GM18907 (cell line): ENCODE measurements around the gene COL25A1.
"Not testable (repeated sequence)": the region's sequence is repeated elsewhere in the genome, so short reads cannot be mapped to it uniquely, and the experiment has no call there.

Experiments
- ATAC-seq: cut with Tn5 transposase; IDR thresholded peaks from one replicate; pipeline ENCODE4 v1.9.1; 2021; ENCODE audit warnings: mild to moderate bottlenecking, moderate library complexity; ENCODE audit not compliant: unreplicated experiment

The COL25A1 gene

GRCh38 chr4:108972613-108973283 lies 329.7 kb downstream of the COL25A1 start:
- ATAC-seq: peak; percentile 76

- ATAC-seq: no peak
These were observed 331.0 kb downstream of the COL25A1 start for GRCh38 chr4:108971473-108971872.

DNA sequence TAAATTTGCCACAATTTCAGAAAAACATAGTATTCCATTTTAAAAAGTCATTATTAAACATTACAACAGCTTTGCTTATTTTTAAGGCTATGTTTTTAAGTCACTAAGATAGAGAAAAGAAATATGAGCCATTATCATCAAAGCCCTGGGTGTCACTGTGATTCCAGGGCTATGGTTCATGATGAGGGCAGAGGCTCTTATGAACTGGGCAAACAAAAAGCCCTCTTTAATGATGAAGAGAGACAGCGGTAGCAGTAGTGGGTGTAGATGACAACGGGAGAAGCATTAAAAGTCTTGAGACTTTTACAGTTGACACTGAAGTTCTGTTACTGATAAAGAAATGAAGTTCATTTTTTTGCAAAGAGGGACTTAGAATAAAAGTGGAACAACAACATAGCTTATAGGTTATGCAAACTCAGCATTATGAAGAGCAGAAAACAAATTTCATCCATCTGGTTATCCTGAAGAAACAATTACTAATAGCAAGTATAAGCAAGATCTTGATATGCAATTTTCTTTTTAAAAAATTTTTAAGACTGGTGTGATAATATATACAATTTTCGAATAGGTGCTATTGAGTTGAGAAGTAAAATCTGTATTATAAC lies 336.9 kb downstream of the COL25A1 start:
- ATAC-seq: no peak

GRCh38 chr4:108965016-108965415 lies 337.4 kb downstream of the COL25A1 start:
- ATAC-seq: no peak

GRCh38 chr4:108963910-108964309 lies 338.5 kb downstream of the COL25A1 start:
- ATAC-seq: no peak

DNA sequence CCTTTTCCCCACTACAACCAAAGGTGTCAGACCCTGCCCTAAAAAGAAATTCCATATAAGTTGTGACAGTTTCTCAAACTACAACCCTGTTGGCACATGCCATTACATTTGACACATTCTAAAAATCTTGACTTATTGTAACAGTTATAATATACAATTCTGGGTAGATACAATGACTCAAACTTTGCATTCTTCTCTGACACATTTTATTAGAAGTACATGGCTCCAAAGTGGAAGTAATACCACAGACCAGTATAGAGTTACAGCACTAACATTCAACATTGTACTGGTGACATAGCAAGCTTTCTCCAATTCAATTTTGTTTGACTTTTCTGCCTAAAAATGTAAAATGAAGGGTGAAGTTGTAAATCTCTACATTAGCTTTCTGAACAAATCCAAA lies 343.0 kb downstream of the COL25A1 start:
- no peak for ATAC-seq

DNA sequence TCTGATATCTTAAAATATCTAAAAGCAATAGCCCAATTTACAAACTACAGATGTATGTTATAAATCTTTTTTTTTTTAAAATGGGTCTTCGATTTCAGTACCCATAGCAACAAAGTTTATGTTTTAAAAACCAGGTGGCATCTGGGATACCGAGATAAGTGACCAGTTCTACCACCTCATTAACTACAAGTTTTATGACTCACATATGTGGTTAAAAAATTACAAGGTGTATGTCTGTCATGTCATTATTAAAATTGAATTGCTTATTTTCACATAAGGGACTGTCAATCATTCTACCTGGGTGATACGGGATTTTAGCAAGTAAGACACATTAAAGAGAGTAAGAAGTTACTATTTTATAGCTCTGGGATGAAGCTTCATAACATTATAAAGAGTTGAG lies 347.6 kb downstream of the COL25A1 start:
- no peak for ATAC-seq

DNA sequence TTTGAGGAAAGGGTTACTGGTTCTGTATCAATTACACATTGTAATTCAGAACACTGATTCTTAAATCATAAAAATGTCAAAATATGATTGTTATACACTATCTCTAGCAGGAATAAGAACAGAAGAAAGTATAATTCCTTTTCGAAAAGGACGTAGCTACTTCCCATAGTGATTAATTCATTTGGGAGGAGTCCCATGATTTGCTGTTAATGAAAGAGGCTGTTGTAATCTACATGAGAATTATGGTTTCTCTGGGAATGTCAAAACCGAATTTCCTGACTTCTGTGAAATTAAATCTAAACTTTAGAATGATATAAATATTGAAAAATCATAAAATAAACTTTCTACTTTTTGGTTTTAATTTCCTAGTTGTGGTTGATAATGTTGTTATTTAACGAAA lies 348.5 kb downstream of the COL25A1 start:
- ATAC-seq: no peak

- ATAC-seq: no peak
These were observed 352.1 kb downstream of the COL25A1 start for GRCh38 chr4:108950158-108950915.

DNA sequence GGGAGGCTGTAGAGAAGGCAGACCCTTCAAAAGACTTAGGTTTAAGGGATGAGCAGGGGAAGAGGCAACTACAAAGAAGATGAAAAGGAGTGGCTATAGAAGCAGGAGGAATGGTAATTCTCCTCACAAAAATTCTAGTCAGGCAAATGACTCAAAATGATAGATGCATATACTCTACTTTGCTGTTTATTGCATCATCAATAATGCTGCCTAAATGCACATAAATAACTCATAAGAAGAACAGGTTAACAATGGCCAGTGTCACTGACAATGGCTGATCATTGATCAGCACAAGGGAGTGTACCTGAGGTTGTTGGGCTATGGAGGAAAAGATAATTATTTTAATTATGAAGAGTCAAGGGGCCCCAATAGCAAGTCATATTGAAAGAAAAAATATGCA lies 354.9 kb downstream of the COL25A1 start:
- ATAC-seq: no peak

- no peak for ATAC-seq
These were observed 356.2 kb downstream of the COL25A1 start for GRCh38 chr4:108946237-108946636.

- ATAC-seq: no peak
These were observed 358.4 kb downstream of the COL25A1 start for GRCh38 chr4:108943976-108944591.

DNA sequence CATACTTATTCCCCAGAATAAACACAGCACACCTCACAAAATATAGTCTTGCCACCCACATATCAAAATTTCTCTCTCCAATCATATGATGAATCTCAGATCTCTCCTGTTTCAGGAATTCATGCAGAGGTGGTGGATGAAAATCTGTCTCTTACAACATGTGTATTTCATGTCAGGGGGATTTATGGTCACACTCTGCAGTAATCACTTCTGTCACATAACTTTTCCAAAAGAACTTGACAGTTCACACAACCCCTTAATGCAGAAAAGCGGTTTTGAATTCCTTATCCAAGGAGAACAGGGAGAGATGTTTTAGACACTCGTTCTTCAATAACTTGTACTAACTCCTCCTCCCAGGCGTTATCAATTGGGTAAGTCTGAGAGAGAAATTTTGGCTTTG lies 359.1 kb downstream of the COL25A1 start:
- ATAC-seq: no peak

- no peak for ATAC-seq
These were observed 360.5 kb downstream of the COL25A1 start for GRCh38 chr4:108941904-108942430.

DNA sequence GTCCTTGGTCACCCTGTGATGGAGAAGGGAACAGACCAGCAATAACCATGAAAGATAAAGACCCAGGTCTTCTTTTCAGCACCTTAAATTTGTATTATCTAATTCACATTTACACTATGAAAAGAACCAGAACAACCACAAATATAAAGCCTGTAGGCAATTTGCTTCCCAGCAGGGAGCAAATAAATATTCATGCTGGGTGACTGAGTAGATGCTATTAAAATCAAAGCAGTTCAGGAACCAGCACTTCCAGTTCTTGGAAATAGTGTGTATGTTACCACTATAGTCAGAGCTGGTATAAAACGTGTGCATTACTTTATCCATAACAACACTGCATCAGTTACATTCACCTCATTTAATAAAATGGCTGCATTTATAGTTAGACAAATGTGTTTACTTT lies 361.8 kb downstream of the COL25A1 start:
- no peak for ATAC-seq

DNA sequence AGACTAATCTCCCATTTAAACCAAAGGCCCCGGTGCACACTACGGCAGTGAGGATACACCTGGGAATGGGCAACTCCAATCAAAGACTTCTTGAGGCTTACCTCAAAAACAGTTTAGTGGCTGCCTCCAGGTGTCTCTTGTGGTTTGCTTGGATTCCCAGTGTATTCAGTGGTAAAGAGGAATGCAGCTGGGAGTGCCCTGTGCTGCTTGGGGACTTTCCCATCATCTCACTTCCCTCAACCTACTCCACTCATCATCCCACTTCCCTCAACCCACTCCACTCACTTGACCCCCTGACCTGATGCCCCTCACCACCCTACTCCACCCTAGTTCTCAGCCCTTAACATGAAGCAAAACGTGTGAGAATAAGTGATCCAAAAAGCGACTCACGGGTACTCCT lies 362.3 kb downstream of the COL25A1 start:
- ATAC-seq: no peak

DNA sequence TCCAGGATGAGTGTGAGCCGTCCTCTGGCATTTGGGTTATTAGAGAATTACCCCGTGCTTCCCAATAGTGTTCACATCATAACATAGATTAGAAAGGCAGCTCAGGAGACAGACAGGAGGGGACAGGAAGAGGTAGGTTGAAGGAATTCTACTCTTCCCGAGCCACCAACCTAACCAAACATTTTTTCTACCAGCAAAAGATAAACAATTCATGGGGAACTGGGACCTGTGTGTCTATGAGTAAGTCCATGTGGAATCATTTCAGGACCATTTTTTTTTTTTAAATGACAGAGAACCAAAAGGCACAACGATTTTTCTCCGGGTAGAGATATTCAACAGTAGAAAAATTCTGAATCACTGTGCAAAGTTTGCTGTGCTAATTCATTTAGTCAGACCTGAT lies 365.4 kb downstream of the COL25A1 start:
- no peak for ATAC-seq

DNA sequence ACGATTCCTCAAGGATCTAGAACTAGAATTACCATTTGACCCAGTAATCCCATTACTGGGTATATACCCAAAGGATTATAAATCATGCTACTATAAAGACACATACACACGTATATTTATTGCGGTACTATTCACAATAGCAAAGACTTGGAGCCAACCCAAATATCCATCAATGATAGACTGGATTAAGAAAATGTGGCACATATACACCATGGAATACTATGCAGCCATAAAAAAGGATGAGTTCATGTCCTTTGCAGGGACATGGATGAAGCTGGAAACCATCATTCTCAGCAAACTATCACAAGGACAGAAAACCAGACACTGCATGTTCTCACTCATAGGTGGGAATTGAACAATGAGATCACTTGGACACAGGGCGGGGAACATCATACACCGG lies 368.5 kb downstream of the COL25A1 start:
- not testable (repeated sequence) for ATAC-seq

GRCh38 chr4:108933046-108933445 lies 369.4 kb downstream of the COL25A1 start:
- no peak for ATAC-seq

DNA sequence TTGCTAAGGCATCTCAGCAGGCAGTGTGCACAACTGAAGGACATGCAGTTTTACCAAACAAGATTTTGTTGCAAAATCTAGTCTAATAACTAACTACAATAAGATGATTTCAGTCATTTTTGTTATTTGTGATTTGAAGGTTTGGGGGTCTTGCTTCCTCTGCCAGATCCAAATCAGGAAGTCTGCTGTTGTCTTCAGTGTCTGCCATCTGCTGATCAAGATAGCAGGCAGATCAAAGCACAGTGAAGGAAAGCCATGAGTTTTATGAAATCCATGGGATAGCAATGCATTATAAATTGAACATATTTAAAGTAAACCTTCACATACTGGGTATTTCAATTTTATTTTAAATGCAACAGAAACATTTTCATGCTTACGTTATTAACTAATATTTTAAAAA lies 370.5 kb downstream of the COL25A1 start:
- ATAC-seq: no peak

DNA sequence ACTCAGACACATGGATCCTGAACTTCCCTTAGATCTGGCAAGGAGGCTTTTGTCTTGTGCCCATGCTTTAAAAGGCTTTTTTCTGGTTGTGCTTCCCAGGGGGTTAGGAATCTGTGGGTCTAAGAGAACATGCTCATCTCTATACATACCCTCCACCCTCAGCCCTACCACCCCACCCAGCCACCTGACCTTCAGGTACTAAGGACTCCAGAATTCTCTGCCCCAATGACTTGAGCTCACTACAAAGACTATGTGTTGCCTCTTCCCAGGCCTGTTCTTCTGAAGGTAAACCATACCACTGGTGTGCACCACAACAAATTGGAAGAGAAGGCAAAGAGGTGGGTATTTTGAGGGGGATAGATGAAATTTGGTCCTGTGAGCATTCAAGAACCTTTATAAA lies 372.3 kb downstream of the COL25A1 start:
- ATAC-seq: no peak
